ENCODE results near the gene PTPRJ.

DNA sequence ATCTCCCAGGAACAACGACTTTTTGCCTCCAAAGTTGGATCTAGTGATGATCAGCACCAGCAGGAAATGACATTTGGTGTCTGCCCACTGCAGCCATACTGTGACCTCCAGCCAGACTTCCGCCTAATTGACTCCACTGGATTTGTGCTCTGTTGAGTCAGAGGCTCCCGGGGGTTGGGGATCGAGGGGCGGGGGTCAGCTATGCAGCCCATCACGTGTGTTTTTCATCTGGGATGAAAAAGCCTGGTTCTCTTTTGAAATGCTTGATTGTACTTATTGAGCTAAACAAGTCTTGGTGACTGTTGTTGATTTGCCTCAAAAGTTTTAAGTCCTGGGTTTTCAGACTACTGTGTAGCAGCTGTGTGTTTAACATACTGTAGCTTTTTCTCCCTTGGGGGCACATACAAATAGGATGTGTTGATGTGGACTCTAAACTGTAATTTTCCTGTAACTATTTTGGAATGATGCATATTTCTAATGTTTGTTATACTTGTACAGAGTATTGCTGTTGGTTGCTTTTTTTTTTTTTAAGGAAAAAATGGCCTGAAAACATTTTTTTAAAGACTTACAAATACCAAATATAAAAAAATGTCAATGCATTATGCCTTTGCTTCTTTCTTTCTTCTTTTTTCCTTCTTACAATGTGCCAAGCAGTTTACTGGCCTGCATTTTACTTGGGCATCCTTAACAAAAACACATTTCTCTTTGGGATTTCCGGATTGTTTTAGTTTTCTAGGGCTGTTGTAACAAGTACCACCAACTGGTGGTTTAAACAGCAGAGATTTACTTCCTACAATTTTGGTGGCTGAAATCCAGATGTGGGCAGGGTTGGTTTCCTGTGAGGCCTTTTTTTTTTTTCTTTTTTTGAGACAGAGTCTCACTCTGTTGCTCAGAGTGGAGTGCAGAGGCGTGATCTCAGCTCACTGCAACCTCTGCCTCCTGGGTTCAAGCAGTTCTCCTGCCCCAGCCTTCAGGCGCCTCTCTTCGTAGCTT is 190.2 kb downstream of the PTPRJ start:
- TF ChIP-seq, protein P1, sequence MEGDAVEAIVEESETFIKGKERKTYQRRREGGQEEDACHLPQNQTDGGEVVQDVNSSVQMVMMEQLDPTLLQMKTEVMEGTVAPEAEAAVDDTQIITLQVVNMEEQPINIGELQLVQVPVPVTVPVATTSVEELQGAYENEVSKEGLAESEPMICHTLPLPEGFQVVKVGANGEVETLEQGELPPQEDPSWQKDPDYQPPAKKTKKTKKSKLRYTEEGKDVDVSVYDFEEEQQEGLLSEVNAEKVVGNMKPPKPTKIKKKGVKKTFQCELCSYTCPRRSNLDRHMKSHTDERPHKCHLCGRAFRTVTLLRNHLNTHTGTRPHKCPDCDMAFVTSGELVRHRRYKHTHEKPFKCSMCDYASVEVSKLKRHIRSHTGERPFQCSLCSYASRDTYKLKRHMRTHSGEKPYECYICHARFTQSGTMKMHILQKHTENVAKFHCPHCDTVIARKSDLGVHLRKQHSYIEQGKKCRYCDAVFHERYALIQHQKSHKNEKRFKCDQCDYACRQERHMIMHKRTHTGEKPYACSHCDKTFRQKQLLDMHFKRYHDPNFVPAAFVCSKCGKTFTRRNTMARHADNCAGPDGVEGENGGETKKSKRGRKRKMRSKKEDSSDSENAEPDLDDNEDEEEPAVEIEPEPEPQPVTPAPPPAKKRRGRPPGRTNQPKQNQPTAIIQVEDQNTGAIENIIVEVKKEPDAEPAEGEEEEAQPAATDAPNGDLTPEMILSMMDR (IDR thresholded peaks at IDR 0.05; ENCODE audit: low read depth, low read length, missing input control), result no peak
- no peak for TF ChIP-seq JUND (IDR thresholded peaks at IDR 0.05)
- TF ChIP-seq, protein P2, sequence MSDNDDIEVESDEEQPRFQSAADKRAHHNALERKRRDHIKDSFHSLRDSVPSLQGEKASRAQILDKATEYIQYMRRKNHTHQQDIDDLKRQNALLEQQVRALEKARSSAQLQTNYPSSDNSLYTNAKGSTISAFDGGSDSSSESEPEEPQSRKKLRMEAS (IDR thresholded peaks at IDR 0.05), result no peak
- no peak for TF ChIP-seq GABPA (IDR thresholded peaks at IDR 0.05 in 1 of 2, conservative IDR thresholded peaks at IDR 0.05 in 1 of 2)
- TF ChIP-seq, protein P3, sequence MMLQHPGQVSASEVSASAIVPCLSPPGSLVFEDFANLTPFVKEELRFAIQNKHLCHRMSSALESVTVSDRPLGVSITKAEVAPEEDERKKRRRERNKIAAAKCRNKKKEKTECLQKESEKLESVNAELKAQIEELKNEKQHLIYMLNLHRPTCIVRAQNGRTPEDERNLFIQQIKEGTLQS (IDR thresholded peaks at IDR 0.05), result no peak
- no peak for TF ChIP-seq RAD21 (IDR thresholded peaks at IDR 0.05)
- TF ChIP-seq YY1 (IDR thresholded peaks at IDR 0.05), result no peak
- TF ChIP-seq SP1 (IDR thresholded peaks at IDR 0.05), result no peak
- no peak for TF ChIP-seq TAF1 (conservative IDR thresholded peaks at IDR 0.05)
- TF ChIP-seq, protein P4, sequence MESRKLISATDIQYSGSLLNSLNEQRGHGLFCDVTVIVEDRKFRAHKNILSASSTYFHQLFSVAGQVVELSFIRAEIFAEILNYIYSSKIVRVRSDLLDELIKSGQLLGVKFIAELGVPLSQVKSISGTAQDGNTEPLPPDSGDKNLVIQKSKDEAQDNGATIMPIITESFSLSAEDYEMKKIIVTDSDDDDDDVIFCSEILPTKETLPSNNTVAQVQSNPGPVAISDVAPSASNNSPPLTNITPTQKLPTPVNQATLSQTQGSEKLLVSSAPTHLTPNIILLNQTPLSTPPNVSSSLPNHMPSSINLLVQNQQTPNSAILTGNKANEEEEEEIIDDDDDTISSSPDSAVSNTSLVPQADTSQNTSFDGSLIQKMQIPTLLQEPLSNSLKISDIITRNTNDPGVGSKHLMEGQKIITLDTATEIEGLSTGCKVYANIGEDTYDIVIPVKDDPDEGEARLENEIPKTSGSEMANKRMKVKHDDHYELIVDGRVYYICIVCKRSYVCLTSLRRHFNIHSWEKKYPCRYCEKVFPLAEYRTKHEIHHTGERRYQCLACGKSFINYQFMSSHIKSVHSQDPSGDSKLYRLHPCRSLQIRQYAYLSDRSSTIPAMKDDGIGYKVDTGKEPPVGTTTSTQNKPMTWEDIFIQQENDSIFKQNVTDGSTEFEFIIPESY (IDR thresholded peaks at IDR 0.05), result no peak

All from liver (tissue), 3 donors.